GOT3 (cell line): Measurements from ENCODE around the gene GLRB.
"Not testable (repeated sequence)": the region's sequence is repeated elsewhere in the genome, so short reads cannot be mapped to it uniquely, and the experiment has no call there.

Experiments used
- DNase-seq: peaks from one replicate; lab custom pipeline; 2025; ENCODE audit warnings: mixed read lengths; lab: John Stamatoyannopoulos, UW

The GLRB gene

GRCh38 chr4:157075811-157076577 lies at the start of gene GLRB:
Gene GLRB (plus strand): TSS chr4:157076150. CDS start chr4:157078025, 1,875 bp downstream.
- DNase-seq: no peak

GRCh38 chr4:157035471-157035870 lies 40.5 kb upstream of the GLRB start:
- DNase-seq: no peak

GRCh38 chr4:157040405-157040804 lies 35.5 kb upstream of the GLRB start:
- DNase-seq: no peak

GRCh38 chr4:157043131-157043530 lies 32.8 kb upstream of the GLRB start:
- no peak for DNase-seq

GRCh38 chr4:157045507-157046127 lies 30.3 kb upstream of the GLRB start:
- no peak for DNase-seq

GRCh38 chr4:157048248-157048647 lies 27.7 kb upstream of the GLRB start:
- no peak for DNase-seq

GRCh38 chr4:157050561-157050960 lies 25.4 kb upstream of the GLRB start:
- no peak for DNase-seq

GRCh38 chr4:157052429-157053040 lies 23.4 kb upstream of the GLRB start:
- no peak for DNase-seq

GRCh38 chr4:157057218-157057617 lies 18.7 kb upstream of the GLRB start:
- DNase-seq: no peak

- DNase-seq: not testable (repeated sequence)
These were observed 17.1 kb upstream of the GLRB start for GRCh38 chr4:157058899-157059298.

- DNase-seq: no peak
These were observed 3.9 kb upstream of the GLRB start for GRCh38 chr4:157072002-157072401.

GRCh38 chr4:157075401-157075800 lies 549 bp upstream of the GLRB start:
- DNase-seq: no peak

GRCh38 chr4:157076578-157076947 lies 613 bp downstream of the GLRB start:
- DNase-seq: no peak

- no peak for DNase-seq
These were observed 3.5 kb downstream of the GLRB start for GRCh38 chr4:157079441-157079840.

GRCh38 chr4:157080605-157081004 lies 4.7 kb downstream of the GLRB start:
- DNase-seq: no peak

- no peak for DNase-seq
These were observed 19.8 kb downstream of the GLRB start for GRCh38 chr4:157095716-157096115.

- DNase-seq: no peak
These were observed 20.5 kb downstream of the GLRB start for GRCh38 chr4:157096439-157096838.

- DNase-seq: no peak
These were observed 23.6 kb downstream of the GLRB start for GRCh38 chr4:157099506-157099905.

GRCh38 chr4:157104541-157104940 lies 28.6 kb downstream of the GLRB start:
- DNase-seq: no peak

GRCh38 chr4:157114671-157115070 lies 38.7 kb downstream of the GLRB start:
- DNase-seq: no peak

GRCh38 chr4:157115613-157116335 lies 39.8 kb downstream of the GLRB start:
- no peak for DNase-seq

GRCh38 chr4:157121401-157121800 lies 45.5 kb downstream of the GLRB start:
- DNase-seq: no peak

- no peak for DNase-seq
These were observed 51.6 kb downstream of the GLRB start for GRCh38 chr4:157127571-157127970.
